ENCODE data around the gene NUTM2G.
"Not testable (repeated sequence)": the region's sequence is repeated elsewhere in the genome, so short reads cannot be mapped to it uniquely, and the experiment has no call there.

The NUTM2G gene, protein sequence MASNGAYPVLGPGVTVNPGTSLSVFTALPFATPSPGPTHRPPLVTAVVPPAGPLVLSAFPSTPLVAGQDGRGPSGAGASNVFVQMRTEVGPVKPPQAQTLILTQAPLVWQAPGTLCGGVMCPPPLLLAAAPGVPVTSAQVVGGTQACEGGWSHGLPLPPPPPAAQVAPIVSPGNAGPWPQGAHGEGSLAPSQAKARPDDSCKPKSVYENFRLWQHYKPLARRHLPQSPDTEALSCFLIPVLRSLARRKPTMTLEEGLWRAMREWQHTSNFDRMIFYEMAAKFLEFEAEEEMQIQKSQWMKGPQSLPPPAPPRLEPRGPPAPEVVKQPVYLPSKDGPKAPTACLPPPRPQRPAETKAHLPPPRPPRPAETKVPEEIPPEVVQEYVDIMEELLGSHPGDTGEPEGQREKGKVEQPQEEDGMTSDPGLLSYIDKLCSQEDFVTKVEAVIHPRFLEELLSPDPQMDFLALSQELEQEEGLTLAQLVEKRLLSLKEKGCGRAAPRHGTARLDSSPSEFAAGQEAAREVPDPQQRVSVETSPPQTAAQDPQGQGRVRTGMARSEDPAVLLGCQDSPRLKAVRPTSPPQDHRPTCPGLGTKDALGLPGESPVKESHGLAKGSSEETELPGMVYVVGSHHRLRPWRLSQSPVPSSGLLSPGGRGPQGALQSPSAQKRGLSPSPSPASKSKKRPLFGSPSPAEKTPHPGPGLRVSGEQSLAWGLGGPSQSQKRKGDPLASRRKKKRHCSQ

DNA sequence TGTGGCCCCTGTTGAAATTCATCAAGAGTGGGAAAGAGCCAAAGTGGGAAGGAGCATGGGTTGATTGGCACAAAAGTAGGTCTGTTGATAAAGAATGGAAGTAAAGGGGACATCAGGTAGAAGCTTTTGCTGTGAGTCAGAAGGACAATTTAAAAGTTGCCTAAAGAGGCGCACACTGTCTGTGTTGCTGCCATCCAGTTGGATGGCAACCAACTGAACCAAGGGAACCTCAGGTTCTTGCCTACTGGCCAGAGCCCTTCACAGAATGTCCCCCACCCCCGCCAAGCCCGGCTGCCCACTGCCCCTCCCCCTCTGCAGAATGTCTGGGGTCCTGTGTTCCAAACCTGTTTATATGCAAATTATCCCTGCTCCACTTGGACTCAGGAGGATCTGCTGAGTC lies at the start of gene NUTM2G:
Gene NUTM2G (plus strand): TSS at position 301 of the 400 bp plus-strand sequence. CDS start 182 bp downstream, outside the sequence.
- not testable (repeated sequence) for DNase-seq (ENCODE audit: low read depth)

DNA sequence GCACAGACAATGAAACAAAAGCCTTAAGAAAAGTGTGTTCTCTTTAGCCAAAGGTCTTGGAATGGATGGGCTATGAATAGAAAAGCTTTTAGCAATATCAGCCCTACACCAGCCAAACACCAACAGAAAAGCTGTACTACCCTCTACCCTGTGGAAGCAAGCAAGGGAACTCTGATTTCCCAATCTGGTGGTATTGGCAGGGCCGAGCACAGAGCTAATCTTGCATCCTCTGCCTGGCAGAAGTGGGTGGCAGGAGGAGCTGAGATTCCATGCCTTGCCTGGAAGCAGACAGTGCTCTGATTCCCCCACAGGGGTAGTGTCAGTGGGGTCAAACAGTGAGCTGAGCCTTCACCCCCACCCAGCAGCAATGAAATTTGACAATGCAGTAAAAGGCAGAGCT lies 44.7 kb upstream of the NUTM2G start:
- DNase-seq (ENCODE audit: low read depth), result no peak

DNA sequence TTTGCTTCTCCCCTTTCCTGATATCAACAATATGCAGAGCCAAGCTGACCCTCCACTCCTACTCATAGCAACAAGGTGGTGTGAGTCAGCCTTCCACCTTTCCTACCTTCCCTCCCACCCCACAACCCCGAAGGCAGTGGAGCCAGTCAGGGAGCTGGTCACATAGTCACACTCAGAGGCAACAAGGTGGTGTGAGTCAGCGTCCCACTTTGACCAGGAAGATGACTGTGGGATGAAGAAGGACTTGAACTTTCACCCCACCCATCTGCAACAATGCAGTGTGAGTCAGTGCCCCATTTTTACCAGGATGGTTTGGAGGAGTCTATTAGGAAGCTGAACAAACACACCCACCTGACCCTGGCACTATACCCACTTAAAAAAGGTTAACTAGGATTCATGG lies 44.2 kb upstream of the NUTM2G start:
- no peak for DNase-seq (ENCODE audit: low read depth)

DNA sequence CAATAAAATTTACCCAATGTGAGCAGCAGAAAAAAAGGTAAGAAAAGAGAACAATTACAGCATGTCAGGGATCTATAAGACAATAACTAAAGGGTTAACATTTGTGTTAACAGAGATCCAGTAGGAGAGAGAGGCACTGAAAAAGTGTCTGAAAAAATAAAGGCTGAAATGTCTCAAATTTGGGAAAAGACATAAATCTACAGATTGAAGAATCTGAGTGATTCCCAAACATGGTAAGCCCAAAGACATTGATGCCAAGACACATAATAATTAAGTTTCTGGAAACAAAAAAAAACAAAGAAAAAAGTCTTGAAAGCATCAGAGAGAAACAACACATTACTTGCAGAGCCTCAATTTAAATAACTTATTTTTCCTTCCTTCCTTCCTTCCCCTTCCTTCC lies 43.2 kb upstream of the NUTM2G start:
- DNase-seq (ENCODE audit: low read depth), result no peak

DNA sequence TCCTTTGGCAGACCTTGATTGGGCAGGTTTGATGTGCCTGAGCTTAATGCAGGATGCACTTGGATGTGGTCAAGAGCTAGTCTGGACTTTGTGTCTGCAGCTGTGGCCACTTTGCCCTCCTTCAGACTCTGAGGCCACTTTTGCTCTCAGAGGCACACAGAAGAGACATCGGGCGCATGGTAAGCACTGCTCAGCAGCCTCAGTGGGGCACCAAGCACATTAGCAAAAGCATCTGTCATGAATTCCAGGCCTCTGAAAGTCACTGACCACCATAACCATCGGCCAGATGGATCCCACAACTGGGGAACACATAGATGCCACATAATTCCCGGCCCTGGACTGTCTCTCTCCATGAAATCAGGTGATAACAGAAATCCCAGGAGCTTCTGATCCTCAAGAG lies 40.1 kb upstream of the NUTM2G start:
- no peak for DNase-seq (ENCODE audit: low read depth)

DNA sequence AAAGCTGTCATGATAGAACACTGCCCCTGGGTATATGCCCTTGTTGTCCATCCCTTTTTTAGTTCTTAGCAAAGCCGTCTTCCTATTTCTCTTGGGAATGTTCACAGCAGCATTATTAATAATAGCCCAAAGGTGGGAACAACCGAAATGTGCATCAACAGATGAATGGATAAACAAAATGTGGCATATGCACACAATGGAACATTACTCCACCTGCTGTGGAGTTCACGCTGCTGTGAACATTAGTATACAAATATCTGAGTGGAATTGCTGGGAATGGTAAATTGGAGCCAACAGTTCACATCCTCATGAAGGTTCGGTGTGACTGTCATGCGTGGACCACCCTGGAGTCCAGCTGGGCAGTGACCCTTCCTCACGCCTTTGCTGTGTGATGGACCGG lies 36.5 kb upstream of the NUTM2G start:
- no peak for DNase-seq (ENCODE audit: low read depth)

DNA sequence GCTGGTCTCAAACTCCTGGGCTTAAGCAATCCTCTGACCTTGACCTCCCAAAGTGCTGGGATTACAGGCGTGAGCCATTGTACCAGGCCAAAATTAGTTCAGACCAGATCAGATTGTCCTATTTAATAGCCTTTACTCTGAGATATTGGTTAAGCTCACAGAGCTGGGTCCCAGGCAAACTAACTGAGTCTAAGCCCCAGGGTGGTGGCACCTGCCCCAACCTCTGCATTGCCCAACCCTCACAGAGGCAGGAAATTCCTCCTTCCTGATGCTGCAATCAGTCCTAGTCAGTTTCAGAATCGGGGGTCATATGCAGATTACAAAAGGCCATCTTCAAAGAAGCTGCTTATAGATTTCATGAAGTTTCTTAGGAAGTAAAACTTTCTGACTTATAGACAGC lies 28.6 kb upstream of the NUTM2G start:
- not testable (repeated sequence) for DNase-seq (ENCODE audit: low read depth)

DNA sequence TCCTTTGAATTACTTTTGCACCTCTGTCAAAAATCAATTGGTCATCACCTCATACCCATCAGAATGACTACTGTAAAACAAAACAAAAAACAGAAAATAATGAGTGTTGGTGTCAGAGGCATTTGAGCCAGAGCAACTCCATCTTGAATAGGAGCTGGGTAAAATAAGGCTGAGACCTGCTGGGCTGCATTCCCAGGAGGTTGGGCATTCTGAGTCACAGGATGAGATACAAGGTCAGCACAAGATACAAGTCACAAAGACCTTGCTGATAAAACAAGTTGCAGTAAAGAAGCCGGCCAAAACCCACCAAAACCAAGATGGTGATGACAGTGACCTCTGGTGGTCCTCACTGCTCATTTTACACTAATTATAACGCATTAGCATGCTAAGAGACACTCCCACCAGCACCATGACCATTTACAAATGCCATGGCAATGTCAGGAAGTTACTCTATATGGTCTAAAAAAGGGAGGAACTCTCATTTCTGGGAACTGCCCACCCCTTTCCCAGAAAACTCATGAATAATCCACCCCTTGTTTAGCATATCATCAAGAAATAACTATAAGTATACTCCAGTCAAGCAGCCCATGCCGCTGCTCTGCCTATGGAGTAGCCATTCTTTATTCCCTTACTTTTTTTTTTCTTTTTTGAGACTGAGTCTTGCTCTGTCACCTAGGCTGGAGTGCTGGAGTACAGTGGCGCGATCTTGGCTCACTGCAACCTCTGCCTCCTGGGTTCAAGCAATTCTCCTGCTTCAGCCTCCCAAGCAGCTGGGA lies 23.5 kb upstream of the NUTM2G start:
- DNase-seq (ENCODE audit: low read depth), result not testable (repeated sequence)

DNA sequence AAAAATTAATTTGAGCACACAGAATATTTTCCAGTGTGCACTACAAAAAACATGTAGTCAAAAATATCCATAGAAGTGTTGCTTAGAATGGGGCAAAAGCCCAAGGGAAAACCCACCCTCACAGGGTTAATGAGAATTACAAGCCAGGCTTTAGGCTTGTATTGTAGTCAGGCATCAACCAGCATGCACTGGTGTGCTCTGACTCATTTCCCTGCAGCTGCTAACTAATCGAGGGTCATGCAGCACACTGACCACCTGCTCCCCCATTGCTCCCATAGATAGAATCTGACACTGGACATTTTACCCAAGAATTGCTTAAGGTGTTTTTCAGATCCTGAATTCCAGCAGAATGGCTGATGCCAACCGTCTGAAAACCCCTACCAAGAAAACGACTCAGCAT lies 20.2 kb upstream of the NUTM2G start:
- DNase-seq (ENCODE audit: low read depth), result not testable (repeated sequence)

DNA sequence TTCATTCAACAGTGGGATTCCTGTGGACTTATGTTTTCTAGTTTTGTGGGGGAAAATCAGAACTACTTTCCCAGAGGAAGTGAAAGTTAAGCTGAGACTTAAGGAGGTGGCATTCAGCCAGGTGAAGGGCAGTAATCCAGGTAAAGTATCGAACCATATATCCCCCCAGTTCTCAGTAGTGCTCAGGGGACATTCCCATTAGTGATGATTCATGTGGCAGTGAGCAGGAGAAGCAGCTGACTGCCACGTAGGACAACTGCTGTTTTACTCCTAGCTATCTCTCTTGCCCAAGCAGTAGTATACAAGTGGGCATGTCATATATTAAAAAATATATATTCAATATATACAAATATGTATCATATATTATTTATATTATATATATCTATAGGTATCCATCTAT lies 13.1 kb upstream of the NUTM2G start:
- DNase-seq (ENCODE audit: low read depth), result not testable (repeated sequence)

DNA sequence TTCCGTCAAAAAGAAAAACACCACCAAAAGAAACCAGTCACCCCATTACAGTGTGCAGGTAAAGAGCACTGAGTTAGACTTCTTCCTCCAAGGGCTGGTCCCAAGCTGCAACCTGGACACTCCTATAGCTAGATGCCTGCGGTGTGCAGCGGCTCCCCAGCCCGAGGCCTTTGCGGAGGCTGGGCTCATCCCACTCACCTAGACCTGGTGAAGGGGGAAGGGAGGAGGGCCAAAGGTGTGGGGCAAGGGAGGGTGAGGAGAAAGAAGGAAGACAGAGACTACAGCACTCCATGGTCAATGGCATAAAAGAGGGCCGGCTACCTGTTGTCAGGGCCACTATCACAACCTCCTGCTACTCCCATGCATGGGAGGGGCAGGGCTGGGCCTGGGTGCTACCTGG lies 12.1 kb upstream of the NUTM2G start:
- not testable (repeated sequence) for DNase-seq (ENCODE audit: low read depth)

DNA sequence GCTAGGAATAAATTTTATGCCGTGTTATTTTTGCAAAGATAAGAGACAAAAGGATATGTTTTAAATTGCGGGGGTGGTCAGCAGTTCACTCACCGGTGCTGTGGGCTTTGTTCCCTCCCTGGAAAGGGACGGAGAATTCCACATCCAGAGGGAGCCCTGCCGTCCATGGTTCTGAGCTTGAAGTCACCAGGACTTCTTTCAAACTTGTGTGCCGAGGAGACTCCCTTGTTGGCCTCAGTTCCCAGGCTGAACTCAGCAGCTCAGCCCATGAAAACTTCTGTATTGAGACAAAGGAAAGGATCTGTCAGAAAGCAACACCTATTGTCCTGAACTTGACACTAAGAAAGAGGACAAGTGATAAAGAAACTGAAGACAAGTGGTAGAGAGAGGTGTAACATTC lies 10.1 kb upstream of the NUTM2G start:
- not testable (repeated sequence) for DNase-seq (ENCODE audit: low read depth)

DNA sequence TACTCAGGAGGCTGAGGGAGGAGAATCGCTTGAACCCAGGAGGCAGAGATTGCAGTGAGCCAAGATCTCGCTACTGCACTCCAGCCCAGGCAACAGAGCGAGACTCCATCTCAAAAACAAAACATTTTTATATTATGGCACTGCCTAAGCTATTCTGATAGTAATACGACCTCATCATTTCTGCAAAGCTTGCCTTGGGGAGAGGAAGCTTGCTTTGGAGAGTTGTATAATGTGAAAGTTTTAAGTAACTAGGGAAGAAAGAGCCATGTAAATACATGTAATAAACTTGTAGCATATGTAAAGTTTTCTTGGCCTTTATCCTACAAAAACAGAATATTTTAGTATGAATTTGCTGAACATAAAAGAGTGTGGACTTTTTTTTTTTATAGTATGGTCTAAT lies 7.8 kb upstream of the NUTM2G start:
- not testable (repeated sequence) for DNase-seq (ENCODE audit: low read depth)

DNA sequence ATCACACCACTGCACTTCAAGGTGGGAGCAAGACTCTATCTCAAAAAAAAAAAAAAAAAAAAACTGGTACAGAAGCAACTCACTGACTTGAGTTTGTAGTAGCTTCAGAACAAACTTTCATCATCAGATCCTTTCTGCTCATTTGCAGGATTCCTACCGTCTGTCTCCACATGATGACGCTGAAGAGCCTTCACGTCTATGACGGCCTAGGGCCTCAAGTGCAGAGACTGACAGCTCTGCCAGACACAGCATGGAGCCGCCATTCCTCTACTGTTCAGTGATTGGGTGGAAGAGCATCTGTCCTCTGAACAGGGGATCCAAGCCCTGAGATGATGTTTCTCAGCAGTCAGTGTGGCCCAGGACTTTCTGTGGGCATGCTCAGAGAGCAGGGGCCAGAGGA lies 3.1 kb upstream of the NUTM2G start:
- not testable (repeated sequence) for DNase-seq (ENCODE audit: low read depth)

DNA sequence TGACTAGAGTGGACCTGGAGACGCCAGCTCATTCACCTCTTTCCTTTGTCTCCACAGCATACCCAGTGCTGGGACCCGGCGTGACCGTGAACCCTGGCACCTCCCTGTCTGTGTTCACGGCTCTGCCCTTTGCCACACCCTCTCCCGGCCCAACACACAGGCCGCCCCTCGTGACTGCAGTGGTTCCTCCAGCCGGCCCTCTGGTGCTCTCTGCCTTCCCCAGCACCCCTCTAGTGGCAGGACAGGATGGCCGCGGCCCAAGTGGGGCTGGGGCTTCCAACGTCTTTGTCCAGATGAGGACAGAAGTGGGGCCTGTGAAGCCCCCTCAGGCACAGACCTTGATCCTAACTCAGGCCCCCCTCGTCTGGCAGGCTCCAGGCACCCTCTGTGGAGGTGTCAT lies 3.0 kb downstream of the NUTM2G start:
- not testable (repeated sequence) for DNase-seq (ENCODE audit: low read depth)

DNA sequence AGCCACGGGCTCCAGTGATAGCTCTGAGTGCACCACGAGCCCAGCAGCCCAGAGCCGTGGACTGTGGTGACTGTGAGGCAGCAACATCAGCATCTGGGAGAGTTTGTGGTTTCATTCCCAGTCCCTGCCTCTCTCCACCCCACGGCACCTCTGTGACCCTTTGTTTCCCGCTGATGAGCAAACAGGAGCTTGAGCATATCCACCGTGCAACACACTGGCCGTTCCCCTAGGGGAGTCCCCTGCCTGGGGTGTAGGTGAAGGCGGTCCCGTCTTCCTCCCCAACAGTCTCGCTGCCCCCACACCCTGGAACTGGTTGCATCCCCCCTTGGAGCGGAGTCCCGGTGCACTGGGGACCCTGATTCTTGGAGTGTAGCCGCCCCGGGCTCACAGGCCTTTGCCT lies 5.5 kb downstream of the NUTM2G start:
- DNase-seq (ENCODE audit: low read depth), result not testable (repeated sequence)

DNA sequence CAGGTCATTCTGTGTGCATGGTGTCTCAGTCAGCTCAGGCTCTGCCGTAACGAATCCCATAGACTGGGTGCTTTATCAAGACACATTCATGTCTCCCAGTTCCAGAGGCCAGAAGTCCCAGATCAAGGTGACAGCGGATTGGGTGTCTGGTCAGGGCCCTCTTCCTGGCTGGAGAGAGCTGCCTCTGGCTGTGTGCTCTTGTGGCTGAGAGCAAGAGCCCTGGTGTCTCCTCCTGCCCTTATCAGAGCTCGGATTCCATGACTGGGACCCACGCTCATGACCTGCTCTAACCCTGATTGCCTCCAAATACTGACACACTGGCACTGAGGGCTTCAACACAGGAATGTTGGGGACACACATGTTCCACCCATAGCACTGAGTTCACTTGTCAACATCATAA lies 6.1 kb downstream of the NUTM2G start:
- not testable (repeated sequence) for DNase-seq (ENCODE audit: low read depth)

DNA sequence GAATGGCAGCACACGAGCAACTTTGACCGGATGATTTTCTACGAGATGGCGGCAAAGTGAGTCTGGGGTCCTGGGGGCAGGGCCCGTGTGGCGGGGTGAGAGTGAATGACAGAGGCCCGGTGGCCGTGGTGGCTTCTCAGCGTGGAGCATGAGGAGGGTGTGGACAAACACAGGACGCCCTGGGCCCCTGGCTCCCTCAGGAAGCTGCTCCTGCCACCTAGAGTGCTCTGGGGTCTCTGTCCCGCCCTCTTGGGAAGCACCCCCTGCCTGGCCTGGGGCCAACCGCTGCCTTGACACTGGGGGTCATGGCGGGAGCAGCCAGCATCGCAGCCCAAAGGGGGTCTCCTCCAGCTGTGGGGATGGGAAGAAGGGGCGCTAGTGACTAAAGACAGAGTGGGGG lies 6.8 kb downstream of the NUTM2G start:
- DNase-seq (ENCODE audit: low read depth), result not testable (repeated sequence)

DNA sequence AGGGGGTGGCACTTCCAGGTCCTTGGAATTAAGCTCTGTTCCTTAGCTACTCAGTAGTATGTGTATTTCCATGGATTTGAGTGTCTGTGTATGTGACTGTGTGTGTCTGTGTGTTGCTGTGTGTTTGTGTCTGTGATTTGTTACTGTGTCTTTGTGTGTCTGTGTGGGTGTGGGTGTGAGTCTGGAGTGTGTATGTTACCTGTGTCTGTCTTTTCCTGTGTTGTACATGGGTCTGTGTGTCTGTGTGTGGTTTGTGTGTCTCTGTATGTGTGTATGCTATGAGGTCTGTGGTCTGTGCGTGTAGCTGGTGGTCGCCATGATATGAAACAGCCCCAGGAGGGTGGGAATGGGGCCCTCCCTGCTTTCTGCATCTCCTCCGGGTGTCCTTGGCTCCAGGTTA lies 8.8 kb downstream of the NUTM2G start:
- not testable (repeated sequence) for DNase-seq (ENCODE audit: low read depth)

DNA sequence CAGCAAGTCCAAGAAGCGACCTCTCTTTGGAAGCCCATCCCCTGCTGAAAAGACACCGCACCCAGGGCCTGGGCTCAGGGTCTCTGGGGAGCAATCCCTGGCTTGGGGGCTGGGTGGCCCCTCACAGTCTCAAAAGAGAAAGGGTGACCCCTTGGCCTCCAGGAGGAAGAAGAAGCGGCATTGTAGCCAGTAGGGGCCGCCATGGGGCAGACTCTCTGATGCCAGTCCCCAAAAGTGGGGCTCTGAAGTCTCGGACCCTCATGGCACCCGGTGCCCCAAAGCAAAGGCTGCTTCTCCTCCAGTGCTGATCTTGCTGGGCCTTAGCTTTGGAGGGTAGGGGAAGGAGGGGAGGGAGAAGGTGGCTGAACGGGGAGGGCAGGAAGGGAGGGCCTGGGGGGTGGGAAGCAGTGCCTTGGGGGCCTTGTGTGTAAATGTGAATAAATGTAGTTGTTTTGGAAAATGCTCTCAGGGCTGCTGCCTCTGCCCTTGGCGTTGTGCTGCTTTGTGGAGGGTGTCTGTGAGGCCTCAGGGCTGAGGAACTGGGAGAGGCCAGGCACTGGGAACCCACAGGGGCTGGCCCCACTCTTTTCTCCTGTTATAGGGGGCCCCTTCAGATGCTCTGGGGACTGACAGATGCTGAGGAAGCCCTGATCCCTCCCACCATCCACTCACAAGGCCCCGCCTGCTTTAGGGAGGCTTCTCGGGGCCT lies 10.5 kb downstream of the NUTM2G start:
- not testable (repeated sequence) for DNase-seq (ENCODE audit: low read depth)

DNA sequence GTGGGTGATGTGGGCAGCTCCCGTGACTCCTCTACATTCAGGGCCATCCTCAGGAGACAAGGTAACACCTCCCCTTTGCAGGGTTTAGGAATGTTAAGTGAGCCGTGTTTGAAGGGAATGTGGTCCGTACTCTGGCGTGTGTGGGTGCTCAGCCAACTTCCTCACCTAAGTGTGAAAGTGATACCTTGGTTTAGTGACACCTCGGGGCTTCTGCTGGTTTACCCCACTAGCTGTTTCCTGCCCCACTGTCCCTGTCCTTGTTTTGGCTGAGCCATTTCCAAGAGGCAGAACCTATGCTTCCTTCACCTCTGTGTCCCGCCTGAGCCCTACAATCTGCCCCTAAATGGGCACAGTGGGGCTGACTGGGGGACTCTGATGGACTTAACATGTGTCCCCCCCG lies 12.3 kb downstream of the NUTM2G start:
- not testable (repeated sequence) for DNase-seq (ENCODE audit: low read depth)

DNA sequence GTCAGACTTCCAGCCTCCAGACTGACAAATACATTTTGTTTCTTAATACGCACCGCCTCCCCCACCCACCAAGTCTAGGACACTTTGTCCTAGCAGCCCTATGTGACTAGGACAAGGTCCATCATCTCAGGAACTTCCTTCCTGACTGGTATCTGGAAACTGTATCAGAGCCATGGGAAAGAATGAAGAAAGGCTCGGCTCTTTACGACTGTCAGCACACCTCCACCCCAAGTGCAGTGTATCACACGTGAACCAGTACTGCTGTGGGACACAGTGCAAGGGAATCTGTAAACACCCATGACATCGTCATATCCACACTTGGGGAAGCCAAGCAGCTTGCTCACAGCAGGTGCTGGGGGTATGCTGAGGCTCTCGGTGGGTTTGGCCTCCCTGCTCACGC lies 13.0 kb downstream of the NUTM2G start:
- not testable (repeated sequence) for DNase-seq (ENCODE audit: low read depth)
